Endothelial cell of umbilical vein (primary cell): ENCODE results near the gene GAN.

ENCODE experiments used
- CTCF ChIP-seq, 2 donors: IDR thresholded peaks; 1 replicate in 1 of 2; 2 replicates in 1 of 2; pipeline ENCODE4 v1.5.1; 2011; ENCODE audit warnings: low read length in 2 of 2, mild to moderate bottlenecking in 2 of 2, moderate library complexity in 2 of 2, control low read depth in 1 of 2, inconsistent platforms in 1 of 2, low read depth in 1 of 2; ENCODE audit not compliant: insufficient read depth in 1 of 2; ENCODE audit errors: extremely low read depth in 1 of 2
- EZH2 ChIP-seq: IDR thresholded peaks from 2 replicates; pipeline ENCODE4 v1.6.1; 2012; ENCODE audit warnings: borderline replicate concordance, low read depth, mild to moderate bottlenecking, moderate library complexity, low read length, inconsistent platforms; ENCODE audit not compliant: severe bottlenecking
- GATA2 ChIP-seq: IDR thresholded peaks from 2 replicates; pipeline ENCODE4 v1.7.0; 2011; ENCODE audit warnings: low read depth, mild to moderate bottlenecking, moderate library complexity, mixed read lengths, low read length; ENCODE audit not compliant: insufficient read length, insufficient read depth
- JUN ChIP-seq: IDR thresholded peaks from 2 replicates; pipeline ENCODE4 v1.6.1; 2011; ENCODE audit warnings: borderline replicate concordance, low read depth; ENCODE audit not compliant: insufficient read length, insufficient read depth
- MAX ChIP-seq: IDR thresholded peaks from 2 replicates; pipeline ENCODE4 v1.6.1; 2011; ENCODE audit not compliant: insufficient read depth, insufficient read length
- POLR2A ChIP-seq: IDR thresholded peaks from 2 replicates; pipeline ENCODE4 v1.6.1; 2012; ENCODE audit warnings: low read depth, mild to moderate bottlenecking, control low read depth, low read length
- POLR2AphosphoS5 ChIP-seq: IDR thresholded peaks from 2 replicates; pipeline ENCODE4 v1.6.1; 2012; ENCODE audit warnings: low read depth, mild to moderate bottlenecking, control low read depth, low read length, moderate library complexity; ENCODE audit not compliant: insufficient read depth

DNA sequence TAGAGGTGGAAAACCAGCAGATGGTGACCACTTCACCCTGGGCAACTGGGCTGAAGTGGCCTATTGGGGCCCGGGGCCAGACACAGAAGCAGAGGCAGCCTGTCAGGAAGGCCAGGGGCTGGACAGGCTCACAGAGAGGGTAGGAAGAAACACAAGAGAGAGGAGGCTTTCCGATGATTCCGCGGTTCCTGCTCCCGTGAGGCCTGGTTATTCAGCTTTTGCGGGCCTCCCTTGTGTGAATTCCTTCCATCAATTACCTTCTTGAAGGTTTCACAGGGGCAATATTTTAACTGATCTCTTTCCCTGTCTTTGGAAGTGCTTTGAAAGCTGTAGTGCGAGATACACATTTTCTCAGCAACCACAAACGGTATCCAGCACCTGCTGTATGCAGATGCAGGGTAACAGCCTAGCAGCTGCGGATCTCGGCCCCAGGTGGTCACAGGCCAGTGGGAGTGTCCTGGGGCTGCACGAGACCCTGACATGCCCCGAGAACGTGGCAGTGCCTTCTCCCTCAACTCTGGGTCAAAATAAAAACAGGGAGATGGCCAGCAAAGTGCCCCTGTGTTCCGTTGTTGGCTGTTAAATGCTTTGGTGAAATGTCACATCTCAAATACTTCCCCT is 118.3 kb downstream of the GAN start:
- TF ChIP-seq CTCF (IDR thresholded peaks at IDR 0.05; ENCODE audit: extremely low read depth in 1 of 2, insufficient read depth in 1 of 2, low read depth in 1 of 2, low read length in 2 of 2): no peak
- TF ChIP-seq EZH2: no peak
- no peak for TF ChIP-seq POLR2A
- TF ChIP-seq GATA2: no peak
- no peak for TF ChIP-seq JUN
- TF ChIP-seq POLR2AphosphoS5: no peak
- TF ChIP-seq MAX: no peak
